Uterus (tissue), 2 donors: Measurements from ENCODE around the gene SGIP1.

Experiments used
- POLR2A ChIP-seq, 2 donors: fragments of 450-650 bp; IDR thresholded peaks; one replicate each; pipeline ENCODE4 v1.6.1; 2016; ENCODE audit warnings: antibody characterized with exemption in 2 of 2, mild to moderate bottlenecking in 1 of 2, moderate library complexity in 1 of 2
- TF ChIP-seq, protein P1 (sequence below), 4 experiments: fragments of 200-600 bp in 2 of 4; fragments of 450-650 bp in 2 of 4; sonication (generic) in 2 of 4; IDR thresholded peaks; one replicate each; pipeline ENCODE4 v1.5.1; 2016 to 2019; ENCODE audit warnings: antibody characterized with exemption in 4 of 4, mild to moderate bottlenecking in 2 of 4, moderate library complexity in 1 of 4

- TF ChIP-seq, protein P1, sequence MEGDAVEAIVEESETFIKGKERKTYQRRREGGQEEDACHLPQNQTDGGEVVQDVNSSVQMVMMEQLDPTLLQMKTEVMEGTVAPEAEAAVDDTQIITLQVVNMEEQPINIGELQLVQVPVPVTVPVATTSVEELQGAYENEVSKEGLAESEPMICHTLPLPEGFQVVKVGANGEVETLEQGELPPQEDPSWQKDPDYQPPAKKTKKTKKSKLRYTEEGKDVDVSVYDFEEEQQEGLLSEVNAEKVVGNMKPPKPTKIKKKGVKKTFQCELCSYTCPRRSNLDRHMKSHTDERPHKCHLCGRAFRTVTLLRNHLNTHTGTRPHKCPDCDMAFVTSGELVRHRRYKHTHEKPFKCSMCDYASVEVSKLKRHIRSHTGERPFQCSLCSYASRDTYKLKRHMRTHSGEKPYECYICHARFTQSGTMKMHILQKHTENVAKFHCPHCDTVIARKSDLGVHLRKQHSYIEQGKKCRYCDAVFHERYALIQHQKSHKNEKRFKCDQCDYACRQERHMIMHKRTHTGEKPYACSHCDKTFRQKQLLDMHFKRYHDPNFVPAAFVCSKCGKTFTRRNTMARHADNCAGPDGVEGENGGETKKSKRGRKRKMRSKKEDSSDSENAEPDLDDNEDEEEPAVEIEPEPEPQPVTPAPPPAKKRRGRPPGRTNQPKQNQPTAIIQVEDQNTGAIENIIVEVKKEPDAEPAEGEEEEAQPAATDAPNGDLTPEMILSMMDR (IDR thresholded peaks at IDR 0.05), result no peak
- no peak for TF ChIP-seq POLR2A (IDR thresholded peaks at IDR 0.05)
Measured at GRCh38 chr1:66711420-66711819, 177.5 kb downstream of the SGIP1 start.
